Measurements from ENCODE around the gene VPS37B. TPM values are rescaled to one million over a fixed set of nuclear protein-coding genes. Genes with fewer than 3 reads are reported as not detected.

VPS37B gene
- total and polyA plus RNA-seq, 12 donors, result 16.4 to 33.2 (median 19.8) TPM

DNA sequence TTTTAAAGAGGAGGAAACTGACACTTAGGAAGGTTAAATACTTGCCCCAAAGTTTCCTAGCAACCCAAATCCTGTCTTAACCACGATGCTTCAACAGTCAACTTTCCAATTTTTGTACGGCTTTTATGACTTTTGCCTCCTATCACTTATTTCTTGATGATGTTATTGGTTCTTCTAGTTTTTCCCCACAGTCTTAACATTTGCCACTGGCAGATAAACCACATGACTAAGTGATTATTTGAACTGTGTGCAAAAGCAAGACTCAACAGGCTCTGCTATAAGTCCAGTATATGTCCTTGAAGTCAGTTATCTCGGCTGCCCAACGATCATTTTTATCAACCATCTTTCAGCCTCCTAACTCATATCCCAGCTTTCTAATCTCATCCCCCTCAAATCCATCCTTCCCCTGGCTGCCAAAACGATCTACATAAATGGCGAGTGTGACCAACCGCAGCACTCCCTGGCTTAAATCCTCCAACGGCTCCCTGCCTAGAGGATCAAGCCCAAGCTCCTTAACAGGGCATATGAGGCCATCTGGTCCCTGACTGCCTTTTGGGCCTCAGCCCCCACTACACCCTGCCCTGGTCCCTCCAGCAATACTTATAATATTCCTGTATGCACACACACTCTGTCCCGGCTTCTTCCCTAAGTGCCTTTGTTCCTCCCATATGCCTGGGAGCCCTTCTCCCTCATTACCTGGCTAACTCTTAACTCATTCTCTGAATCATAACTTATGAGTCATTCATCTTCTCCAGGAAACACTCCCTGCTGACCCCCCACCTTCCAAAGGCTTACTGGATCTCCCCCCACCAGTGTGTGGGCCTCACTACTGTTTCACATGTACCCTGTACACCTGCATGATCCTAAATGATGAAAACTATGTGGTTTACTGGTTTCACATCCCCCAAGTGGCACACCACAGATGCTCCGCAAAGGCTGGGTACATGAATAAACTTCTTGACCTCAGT is 8.8 kb downstream of the VPS37B start:
- ATAC-seq (no peak), DNase-seq (no peak)
- H3K9me3 ChIP-seq, result no peaks in the 10 kb centered on the region
- no peaks in the 10 kb centered on the region for H3K27me3 ChIP-seq
- H3K27ac ChIP-seq, result peak overlapping the region in 9 of 10 donors; percentile 78 to 90 (median 85)
- TF ChIP-seq, protein P1, sequence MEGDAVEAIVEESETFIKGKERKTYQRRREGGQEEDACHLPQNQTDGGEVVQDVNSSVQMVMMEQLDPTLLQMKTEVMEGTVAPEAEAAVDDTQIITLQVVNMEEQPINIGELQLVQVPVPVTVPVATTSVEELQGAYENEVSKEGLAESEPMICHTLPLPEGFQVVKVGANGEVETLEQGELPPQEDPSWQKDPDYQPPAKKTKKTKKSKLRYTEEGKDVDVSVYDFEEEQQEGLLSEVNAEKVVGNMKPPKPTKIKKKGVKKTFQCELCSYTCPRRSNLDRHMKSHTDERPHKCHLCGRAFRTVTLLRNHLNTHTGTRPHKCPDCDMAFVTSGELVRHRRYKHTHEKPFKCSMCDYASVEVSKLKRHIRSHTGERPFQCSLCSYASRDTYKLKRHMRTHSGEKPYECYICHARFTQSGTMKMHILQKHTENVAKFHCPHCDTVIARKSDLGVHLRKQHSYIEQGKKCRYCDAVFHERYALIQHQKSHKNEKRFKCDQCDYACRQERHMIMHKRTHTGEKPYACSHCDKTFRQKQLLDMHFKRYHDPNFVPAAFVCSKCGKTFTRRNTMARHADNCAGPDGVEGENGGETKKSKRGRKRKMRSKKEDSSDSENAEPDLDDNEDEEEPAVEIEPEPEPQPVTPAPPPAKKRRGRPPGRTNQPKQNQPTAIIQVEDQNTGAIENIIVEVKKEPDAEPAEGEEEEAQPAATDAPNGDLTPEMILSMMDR (IDR thresholded peaks at IDR 0.05), result no peak
- H3K4me3 ChIP-seq, result no peak overlapping the region
- H3K36me3 ChIP-seq, result no peaks in the 10 kb centered on the region
- intact Hi-C loops (cut with DNase I), result no loop called here
- WGBS, 2 donors, result 56 to 59% methylated on average over 10 of the region's 10 CpGs
- peaks cover 20 to 97% (median 91%) of the 10 kb centered on the region in 9 donors for H3K4me1 ChIP-seq

DNA sequence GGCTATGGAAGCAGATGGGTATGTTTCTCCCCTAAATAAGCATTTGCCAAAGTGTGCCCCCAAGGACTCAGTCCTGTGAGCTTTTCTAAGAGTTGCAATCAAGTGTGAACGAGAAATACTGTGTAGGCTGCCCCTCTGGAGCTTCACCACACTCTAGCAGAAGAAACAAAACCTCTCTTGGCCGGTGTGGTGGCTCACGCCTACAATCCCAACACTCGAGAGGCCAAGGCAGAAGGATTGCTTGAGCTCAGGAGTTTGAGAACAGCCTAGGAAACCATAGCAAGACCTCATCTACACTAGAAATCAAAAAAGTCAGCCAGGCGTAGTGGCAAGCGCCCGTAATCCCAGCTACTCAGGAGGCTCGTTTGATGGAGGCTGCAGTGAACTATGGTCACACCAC is 9.8 kb downstream of the VPS37B start:
- no peaks in the 10 kb centered on the region for H3K36me3 ChIP-seq
- ATAC-seq (no peak), DNase-seq (no peak)
- peak overlapping the region in 3 of 10 donors; percentile 33 to 90 (median 36) for H3K27ac ChIP-seq
- 93 to 94% methylated on average over 8 of the region's 8 CpGs for WGBS, 2 donors
- intact Hi-C loops (cut with DNase I), result no loop called here
- TF ChIP-seq, protein P1 (IDR thresholded peaks at IDR 0.05), result no peak
- H3K27me3 ChIP-seq, result no peaks in the 10 kb centered on the region
- H3K9me3 ChIP-seq, result no peaks in the 10 kb centered on the region
- H3K4me3 ChIP-seq, result no peak overlapping the region
- peaks cover 19 to 95% (median 91%) of the 10 kb centered on the region in 9 donors for H3K4me1 ChIP-seq

DNA sequence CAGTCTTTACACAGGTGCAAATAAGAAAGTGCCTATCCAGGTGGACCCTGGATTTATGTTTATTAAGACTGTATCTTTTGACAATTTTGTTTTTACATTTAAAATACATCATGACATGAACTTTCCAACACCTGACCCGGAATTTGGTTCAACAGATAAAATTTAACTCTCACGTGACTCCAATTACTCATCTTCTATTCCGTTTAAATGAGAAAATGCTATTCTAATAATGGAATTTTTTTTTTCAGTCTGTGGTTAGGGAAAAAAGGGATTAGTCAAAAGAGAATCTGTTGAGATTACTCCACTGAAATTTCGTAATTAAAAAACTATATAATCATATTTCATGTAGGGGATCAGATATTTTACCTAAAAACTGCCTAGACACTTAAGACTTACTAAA is 11.1 kb downstream of the VPS37B start:
- ATAC-seq, result no peak
- Histone ChIP-seq H3K27me3 (no peaks in the 10 kb centered on the region), H3K36me3 (no peaks in the 10 kb centered on the region), H3K4me3 (no peak overlapping the region), H3K9me3 (no peaks in the 10 kb centered on the region), H3K27ac (peak overlapping the region in 2 of 10 donors; percentile 47 to 69), H3K4me1 (peaks cover 21 to 95% (median 91%) of the 10 kb centered on the region in 9 donors)
- WGBS, 2 donors, result 62 to 67% methylated on average over 4 of the region's 4 CpGs
- intact Hi-C loops (cut with DNase I), result no loop called here
- no peak for DNase-seq
- TF ChIP-seq, protein P1 (IDR thresholded peaks at IDR 0.05), result no peak

DNA sequence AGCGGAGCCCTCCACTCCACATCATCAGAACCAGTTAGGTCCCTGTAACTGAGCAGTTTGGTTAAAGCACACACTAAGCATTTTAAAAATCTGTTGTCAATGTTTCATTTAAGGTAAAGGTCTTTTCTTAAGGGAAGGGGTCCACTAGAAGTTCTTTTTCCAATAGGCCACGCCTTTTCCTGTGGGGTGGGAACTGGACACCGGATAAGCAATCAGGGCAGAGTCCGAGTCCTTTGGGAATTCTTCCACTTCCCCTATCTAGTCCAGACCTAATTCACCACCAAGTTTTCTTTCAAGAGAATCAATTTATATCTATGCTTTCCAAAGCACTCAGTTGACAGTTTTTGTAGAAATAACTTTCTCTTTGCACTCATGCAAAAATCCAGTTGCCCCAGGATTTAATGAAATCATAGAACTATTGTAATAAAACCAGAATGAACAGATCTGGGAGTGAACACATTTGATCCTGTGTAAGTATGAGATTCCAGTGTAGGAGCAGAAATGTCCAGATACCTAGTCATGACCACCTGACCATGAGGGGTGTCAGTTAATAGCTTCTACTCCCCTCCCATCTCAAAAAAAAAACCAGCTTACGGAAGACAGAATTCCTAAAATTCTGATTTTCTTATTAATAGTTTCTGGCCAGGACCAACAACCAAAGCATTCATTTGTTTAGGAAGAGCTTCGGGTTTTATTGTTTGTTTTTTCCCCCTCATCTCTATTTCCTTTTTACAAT is 11.7 kb downstream of the VPS37B start:
- Histone ChIP-seq H3K4me3 (no peak overlapping the region), H3K9me3 (no peaks in the 10 kb centered on the region), H3K4me1 (peaks cover 22 to 95% (median 91%) of the 10 kb centered on the region in 9 donors), H3K27ac (peak overlapping the region in 7 of 10 donors; percentile 15 to 69 (median 24)), H3K27me3 (no peaks in the 10 kb centered on the region), H3K36me3 (peaks cover 0 to under 1% (median 0%) of the 10 kb centered on the region in 9 donors)
- DNase-seq (no peak), ATAC-seq (no peak)
- intact Hi-C loops (cut with DNase I), result no loop called here
- TF ChIP-seq, protein P1 (IDR thresholded peaks at IDR 0.05), result no peak
- 49 to 54% methylated on average over 6 of the region's 6 CpGs for WGBS, 2 donors

All from heart right ventricle (tissue), 16 donors.